HEK293 (cell line): ENCODE data around the gene LRP3.
A peak's percentile ranks its signal among the peaks of the same experiment; 100 is the strongest.

ENCODE experiments used
- CTCF ChIP-seq: fragments of 450-650 bp; formaldehyde crosslinking; IDR thresholded peaks from 2 replicates; pipeline ENCODE4 v1.5.1; 2016; ENCODE audit warnings: missing biosample characterization, missing genetic modification characterization
- GFI1B ChIP-seq: fragments of 450-650 bp; formaldehyde crosslinking; IDR thresholded peaks from 2 replicates; pipeline ENCODE4 v1.5.1; 2016; ENCODE audit warnings: missing biosample characterization, missing genetic modification characterization
- GLI4 ChIP-seq: fragments of 450-650 bp; formaldehyde crosslinking; IDR thresholded peaks from 2 replicates; pipeline ENCODE4 v1.5.1; 2016; ENCODE audit warnings: missing biosample characterization, missing genetic modification characterization
- KLF17 ChIP-seq: fragments of 450-650 bp; formaldehyde crosslinking; IDR thresholded peaks from 2 replicates; pipeline ENCODE4 v1.5.1; 2016; ENCODE audit warnings: missing biosample characterization, missing genetic modification characterization
- MZF1 ChIP-seq: fragments of 450-650 bp; formaldehyde crosslinking; IDR thresholded peaks from 2 replicates; pipeline ENCODE4 v1.5.1; 2017; ENCODE audit warnings: missing biosample characterization, missing genetic modification characterization, borderline replicate concordance
- TRIM28 ChIP-seq: IDR thresholded peaks from 2 replicates; pipeline ENCODE4 v1.6.1; 2011; ENCODE audit warnings: low read length, control low read depth, borderline replicate concordance
- ZBTB48 ChIP-seq: fragments of 450-650 bp; formaldehyde crosslinking; IDR thresholded peaks from 2 replicates; pipeline ENCODE4 v1.5.1; 2016; ENCODE audit warnings: missing biosample characterization, missing genetic modification characterization
- ZBTB49 ChIP-seq: fragments of 450-650 bp; formaldehyde crosslinking; IDR thresholded peaks from 2 replicates; pipeline ENCODE4 v1.5.1; 2016; ENCODE audit warnings: missing biosample characterization, missing genetic modification characterization, low read depth
- ZFP37 ChIP-seq: fragments of 450-650 bp; formaldehyde crosslinking; IDR thresholded peaks from 2 replicates; pipeline ENCODE4 v1.5.1; 2016; ENCODE audit warnings: missing biosample characterization, missing genetic modification characterization
- ZFP69B ChIP-seq: fragments of 450-650 bp; formaldehyde crosslinking; IDR thresholded peaks from 2 replicates; pipeline ENCODE4 v1.5.1; 2016; ENCODE audit warnings: missing biosample characterization, missing genetic modification characterization
- ZNF112 ChIP-seq: fragments of 450-650 bp; formaldehyde crosslinking; IDR thresholded peaks from 2 replicates; pipeline ENCODE4 v1.5.0; 2017; ENCODE audit warnings: missing biosample characterization, missing genetic modification characterization
- ZNF169 ChIP-seq: fragments of 450-650 bp; formaldehyde crosslinking; IDR thresholded peaks from 2 replicates; pipeline ENCODE4 v1.5.1; 2016; ENCODE audit warnings: missing biosample characterization, missing genetic modification characterization
- ZNF19 ChIP-seq: fragments of 450-650 bp; formaldehyde crosslinking; IDR thresholded peaks from 2 replicates; pipeline ENCODE4; 2016; ENCODE audit warnings: missing biosample characterization, missing genetic modification characterization, low read depth
- ZNF2 ChIP-seq: fragments of 450-650 bp; formaldehyde crosslinking; IDR thresholded peaks from 2 replicates; pipeline ENCODE4 v1.5.1; 2016; ENCODE audit warnings: missing biosample characterization, missing genetic modification characterization
- ZNF26 ChIP-seq: fragments of 450-650 bp; formaldehyde crosslinking; IDR thresholded peaks from 2 replicates; pipeline ENCODE4 v1.5.1; 2016; ENCODE audit warnings: missing biosample characterization, missing genetic modification characterization
- ZNF280C ChIP-seq: fragments of 450-650 bp; formaldehyde crosslinking; IDR thresholded peaks from 2 replicates; pipeline ENCODE4 v1.5.1; 2016; ENCODE audit warnings: missing biosample characterization, missing genetic modification characterization
- ZNF362 ChIP-seq: fragments of 450-650 bp; formaldehyde crosslinking; IDR thresholded peaks from 2 replicates; pipeline ENCODE4 v1.5.1; 2016; ENCODE audit warnings: missing biosample characterization, missing genetic modification characterization
- ZNF416 ChIP-seq: fragments of 450-650 bp; formaldehyde crosslinking; IDR thresholded peaks from 2 replicates; pipeline ENCODE4 v1.5.1; 2016; ENCODE audit warnings: missing biosample characterization, missing genetic modification characterization
- ZNF426 ChIP-seq: fragments of 450-650 bp; formaldehyde crosslinking; IDR thresholded peaks from 2 replicates; pipeline ENCODE4 v1.5.1; 2017; ENCODE audit warnings: missing biosample characterization, missing genetic modification characterization, mild to moderate bottlenecking, inconsistent platforms, moderate library complexity
- ZNF48 ChIP-seq: fragments of 450-650 bp; formaldehyde crosslinking; IDR thresholded peaks from 2 replicates; pipeline ENCODE4 v1.5.1; 2016; ENCODE audit warnings: missing biosample characterization, missing genetic modification characterization
- ZNF513 ChIP-seq: fragments of 450-650 bp; IDR thresholded peaks from 2 replicates; pipeline ENCODE4 v1.5.1; 2018; ENCODE audit warnings: missing biosample characterization, missing genetic modification characterization
- ZNF555 ChIP-seq: fragments of 450-650 bp; formaldehyde crosslinking; conservative IDR thresholded peaks from 2 replicates; pipeline ENCODE4 v1.5.1; 2017; ENCODE audit warnings: missing biosample characterization, mild to moderate bottlenecking, missing genetic modification characterization, inconsistent platforms
- ZNF670 ChIP-seq: fragments of 450-650 bp; formaldehyde crosslinking; IDR thresholded peaks from 2 replicates; pipeline ENCODE4 v1.5.1; 2016; ENCODE audit warnings: missing biosample characterization, missing genetic modification characterization, low read depth
- ZNF776 ChIP-seq: fragments of 450-650 bp; formaldehyde crosslinking; IDR thresholded peaks from 2 replicates; pipeline ENCODE4 v1.5.0; 2017; ENCODE audit warnings: missing biosample characterization, missing genetic modification characterization, borderline replicate concordance
- ZSCAN16 ChIP-seq: fragments of 450-650 bp; formaldehyde crosslinking; IDR thresholded peaks from 2 replicates; pipeline ENCODE4 v1.5.1; 2016; ENCODE audit warnings: missing biosample characterization, missing genetic modification characterization

LRP3 gene

GRCh38 chr19:33176670-33177416 is 17.3 kb upstream of the LRP3 start (continued):
- no peak for TF ChIP-seq ZBTB49 (tag by site-specific recombination)
- TF ChIP-seq ZNF169 = no peak
- no peak for TF ChIP-seq GFI1B (tag by site-specific recombination)
- TF ChIP-seq CTCF (tag by site-specific recombination) = no peak; the same call in 1 of the 2 replicates
- TF ChIP-seq ZNF513 = peak; percentile 74
- no peak for TF ChIP-seq ZNF19
- no peak for TF ChIP-seq ZNF426 (tag by site-specific recombination)
- no peak; the same call in 1 of the 2 replicates for TF ChIP-seq TRIM28
- TF ChIP-seq ZNF776 (tag by site-specific recombination) = no peak
- no peak; the same call in 1 of the 2 replicates for TF ChIP-seq GLI4 (tag by site-specific recombination)
- TF ChIP-seq ZBTB48 (tag by site-specific recombination) = no peak; the same call in 1 of the 2 replicates
- peak; percentile 93; the same call in 1 of the 2 replicates for TF ChIP-seq ZNF2 (tag by site-specific recombination)
- TF ChIP-seq KLF17 (tag by site-specific recombination) = peak; percentile 99
- no peak for TF ChIP-seq ZNF362 (tag by site-specific recombination)
- TF ChIP-seq ZNF555 (tag by site-specific recombination) = no peak
- TF ChIP-seq ZFP37 (tag by site-specific recombination) = 0 out of 2 replicates have a peak, but pooled peaks have one; percentile 86
- no peak for TF ChIP-seq MZF1 (tag by site-specific recombination)
- no peak for TF ChIP-seq ZNF670 (tag by site-specific recombination)
- TF ChIP-seq ZNF112 (tag by site-specific recombination) = no peak
- TF ChIP-seq ZNF280C (tag by site-specific recombination) = no peak
- no peak for TF ChIP-seq ZNF48
- no peak for TF ChIP-seq ZSCAN16
- no peak for TF ChIP-seq ZNF26
- peak; percentile 91; the same call in 1 of the 2 replicates for TF ChIP-seq ZFP69B (tag by site-specific recombination)
- no peak for TF ChIP-seq ZNF416 (tag by site-specific recombination)
